Epithelial cell of proximal tubule (primary cell): ENCODE measurements around the gene ESRRA. TPM values are rescaled to one million over a fixed set of nuclear protein-coding genes. Genes with fewer than 3 reads are reported as not detected.

ENCODE experiments used
- DNase-seq: peaks from one replicate; pipeline ENCODE4 v3.0.0-alpha.2; 2011; ENCODE audit warnings: low read depth
- H3K4me3 ChIP-seq: 2 replicates; pipeline ENCODE4 v1.5.1; 2011; ENCODE audit warnings: low read depth, mild to moderate bottlenecking, low read length
- CTCF ChIP-seq: conservative IDR thresholded peaks from 2 replicates; pipeline ENCODE4 v1.5.1; 2012; ENCODE audit warnings: low read depth, mild to moderate bottlenecking, low read length
- total RNA-seq: library from RNA; depleted of rRNA; stranded (reverse); fragments of >200 nt; gene quantifications from 2 replicates; pipeline ENCODE4 v1.2.3, GENCODE V29; 2015

Gene ESRRA
- total RNA-seq, 1 donor from 2014 or later = 47.2 TPM

- DNase-seq = no peak
- H3K4me3 ChIP-seq = no peak overlapping the region
- no peak for TF ChIP-seq CTCF
Measured at GRCh38 chr11:64261556-64262080, 43.7 kb upstream of the ESRRA start.

DNA sequence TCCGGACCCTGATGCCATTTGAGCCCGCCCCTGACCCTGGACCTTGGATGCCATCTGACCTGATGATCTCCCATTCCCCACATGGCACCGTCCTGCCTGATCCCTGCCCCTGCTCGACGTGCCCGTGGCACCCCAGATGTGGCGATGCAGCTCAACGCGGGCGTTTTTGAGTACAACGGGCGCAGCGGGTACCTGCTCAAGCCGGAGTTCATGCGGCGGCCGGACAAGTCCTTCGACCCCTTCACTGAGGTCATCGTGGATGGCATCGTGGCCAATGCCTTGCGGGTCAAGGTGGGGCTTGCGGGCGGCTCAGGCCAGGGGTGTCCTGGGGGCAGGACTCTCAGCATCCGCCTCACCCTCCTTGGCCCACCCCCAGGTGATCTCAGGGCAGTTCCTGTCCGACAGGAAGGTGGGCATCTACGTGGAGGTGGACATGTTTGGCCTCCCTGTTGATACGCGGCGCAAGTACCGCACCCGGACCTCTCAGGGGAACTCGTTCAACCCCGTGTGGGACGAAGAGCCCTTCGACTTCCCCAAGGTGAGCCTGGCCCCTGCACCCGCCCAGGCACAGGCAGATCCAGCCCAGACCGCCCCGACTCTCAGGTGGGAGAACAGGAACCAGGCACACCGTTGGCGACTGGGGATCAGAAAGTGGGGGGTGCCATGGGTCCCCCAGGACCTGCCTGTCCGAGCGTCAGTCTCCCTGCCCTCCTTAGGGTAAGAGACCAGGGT, 42.9 kb upstream of the ESRRA start:
- DNase-seq = no peak
- TF ChIP-seq CTCF = no peak
- H3K4me3 ChIP-seq = no peak overlapping the region

GRCh38 chr11:64263021-64263946, 42.0 kb upstream of the ESRRA start:
- no peak for DNase-seq

DNA sequence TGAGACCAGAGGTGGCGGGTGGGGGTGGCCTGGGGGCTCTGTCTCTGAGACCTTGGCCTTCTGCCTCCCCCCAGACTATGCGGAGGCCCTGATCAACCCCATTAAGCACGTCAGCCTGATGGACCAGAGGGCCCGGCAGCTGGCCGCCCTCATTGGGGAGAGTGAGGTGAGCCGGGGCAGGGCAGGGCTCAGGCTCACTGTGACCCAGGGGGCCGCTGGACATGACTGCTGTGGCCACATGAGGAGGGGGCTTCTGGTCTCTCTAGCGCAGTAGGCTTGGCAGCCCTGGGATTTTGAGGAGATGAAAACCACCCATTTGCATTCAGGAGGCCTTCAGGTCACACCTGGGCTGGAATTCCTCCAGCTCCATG, 41.4 kb upstream of the ESRRA start:
- no peak for TF ChIP-seq CTCF
- DNase-seq = no peak
- no peak overlapping the region for H3K4me3 ChIP-seq

More at GRCh38 chr11:64263021-64263946, 42.0 kb upstream of the ESRRA start:
- no peak overlapping the region for H3K4me3 ChIP-seq
- no peak for TF ChIP-seq CTCF

- no peak for TF ChIP-seq CTCF
- no peak for DNase-seq
- no peak overlapping the region for H3K4me3 ChIP-seq
Measured at GRCh38 chr11:64264371-64264852, 40.9 kb upstream of the ESRRA start.

- no peak overlapping the region for H3K4me3 ChIP-seq
- no peak for TF ChIP-seq CTCF
- DNase-seq = no peak
Measured at GRCh38 chr11:64265176-64266160, 39.9 kb upstream of the ESRRA start.
